K562 (cell line): Measurements from ENCODE around the gene MKS1. TPM values are rescaled to one million over a fixed set of nuclear protein-coding genes. Genes with fewer than 3 reads are reported as not detected.

ENCODE experiments used
- ARID1B ChIP-seq: fragments of 450-650 bp; IDR thresholded peaks from 2 replicates; pipeline ENCODE4 v1.6.1; 2016; ENCODE audit warnings: antibody characterized with exemption, mild to moderate bottlenecking, inconsistent platforms
- FOSL1 ChIP-seq: fragments of 200-800 bp; sonication (Bioruptor generic); conservative IDR thresholded peaks from 2 replicates; pipeline ENCODE4 v1.6.1; 2016; ENCODE audit warnings: missing genetic modification characterization, missing compliant biosample characterization
- HNRNPLL ChIP-seq: fragments of 200-400 bp; formaldehyde crosslinking; IDR thresholded peaks from 2 replicates; pipeline ENCODE4 v1.6.1; 2017; ENCODE audit warnings: low read length, low read depth, mild to moderate bottlenecking; ENCODE audit not compliant: poor library complexity, severe bottlenecking
- MYBL2 ChIP-seq, 2 experiments: fragments of 450-650 bp in 1 of 2; sonication (generic) in 1 of 2; formaldehyde crosslinking in 1 of 2; IDR thresholded peaks; 2 replicates each; pipeline versions ENCODE4 v1.6.1 to v1.8.1; 2017 to 2022; ENCODE audit warnings: borderline replicate concordance in 1 of 2, inconsistent platforms in 1 of 2, low read depth in 1 of 2, mild to moderate bottlenecking in 1 of 2, missing genetic modification reagents in 1 of 2, moderate library complexity in 1 of 2
- RBM15 ChIP-seq: fragments of 200-400 bp; formaldehyde crosslinking; IDR thresholded peaks from 2 replicates; pipeline ENCODE4 v1.6.1; 2018; ENCODE audit warnings: mild to moderate bottlenecking, low read length, moderate library complexity; ENCODE audit not compliant: insufficient read depth
- polyA plus RNA-seq, 8 experiments: library from polyadenylated mRNA; depleted of rRNA in 4 of 8; stranded (reverse) in 5 of 8; unstranded in 3 of 8; fragments of >200 nt; fragmentation: Nextera tagmentation in 2 of 8; fragmentation: Illumina TruSeq in 1 of 8; extraction: Ambion mirVana in 2 of 8; extraction: Trizol in 1 of 8; gene quantifications; 2 replicates each; pipeline versions ENCODE4 v1.2.1 to v1.2.3, GENCODE V29; 2011 to 2014; ENCODE audit warnings: inconsistent platforms in 1 of 8, missing spikeins in 1 of 8
- total RNA-seq, 7 experiments: library from RNA; depleted of rRNA in 6 of 7; stranded (reverse); fragments of >200 nt in 6 of 7; fragmentation: Illumina TruSeq in 2 of 7; extraction: Trizol in 2 of 7; gene quantifications; 2 replicates each; pipeline versions ENCODE4 v1.2.1 to v1.2.3, GENCODE V29; 2011 to 2021; ENCODE audit warnings: low replicate concordance in 1 of 7
- TF ChIP-seq, protein P1 (sequence below), 2 experiments: IDR thresholded peaks in 1 of 2; conservative IDR thresholded peaks in 1 of 2; 2 replicates each; pipeline ENCODE4 v1.6.1; 2016; ENCODE audit warnings: low read depth in 2 of 2, mild to moderate bottlenecking in 1 of 2, missing compliant biosample characterization in 1 of 2, missing genetic modification characterization in 1 of 2, moderate library complexity in 1 of 2
- TF ChIP-seq, protein P2 (sequence below): sonication (generic); formaldehyde crosslinking; IDR thresholded peaks from 2 replicates; pipeline ENCODE4 v1.8.0; 2022; ENCODE audit warnings: mild to moderate bottlenecking, missing genetic modification reagents

MKS1 gene
- total and polyA plus RNA-seq, 9 of the 15 experiments (the other 6 are each of a cell fraction or from before 2014, with no cell fraction given), result 16.3 to 31.0 (median 25.9) TPM

DNA sequence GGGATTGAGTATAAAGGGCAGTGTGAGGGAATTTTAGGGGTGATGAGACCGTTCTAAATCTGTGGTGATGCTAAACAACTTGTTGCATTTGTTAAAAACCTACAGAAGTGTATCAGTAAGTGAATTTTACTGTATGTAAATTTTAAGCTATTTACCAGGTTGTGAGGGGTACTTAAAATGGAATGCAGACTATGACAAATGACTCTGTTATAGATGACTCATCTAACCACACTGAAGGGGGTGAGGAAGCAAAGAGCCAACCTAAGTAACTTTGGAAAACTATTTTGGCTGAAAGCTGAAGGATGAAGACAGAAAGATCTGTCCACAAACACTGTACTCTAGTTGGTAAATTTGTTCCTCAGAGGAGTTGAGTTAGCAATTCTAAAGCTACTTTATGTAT lies 5.3 kb upstream of the MKS1 start (continued):
- TF ChIP-seq, protein P1, sequence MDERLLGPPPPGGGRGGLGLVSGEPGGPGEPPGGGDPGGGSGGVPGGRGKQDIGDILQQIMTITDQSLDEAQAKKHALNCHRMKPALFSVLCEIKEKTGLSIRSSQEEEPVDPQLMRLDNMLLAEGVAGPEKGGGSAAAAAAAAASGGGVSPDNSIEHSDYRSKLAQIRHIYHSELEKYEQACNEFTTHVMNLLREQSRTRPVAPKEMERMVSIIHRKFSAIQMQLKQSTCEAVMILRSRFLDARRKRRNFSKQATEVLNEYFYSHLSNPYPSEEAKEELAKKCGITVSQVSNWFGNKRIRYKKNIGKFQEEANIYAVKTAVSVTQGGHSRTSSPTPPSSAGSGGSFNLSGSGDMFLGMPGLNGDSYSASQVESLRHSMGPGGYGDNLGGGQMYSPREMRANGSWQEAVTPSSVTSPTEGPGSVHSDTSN (CRISPR knock-in tag; IDR thresholded peaks at IDR 0.05; ENCODE audit: low read depth), result peak; percentile 75; the same call in 1 of the 2 replicates
- TF ChIP-seq, protein P1 (tag; conservative IDR thresholded peaks at IDR 0.05; ENCODE audit: low read depth), result peak; percentile 77
- peak; percentile 94 for TF ChIP-seq FOSL1 (tag)
- no peak for TF ChIP-seq RBM15
- TF ChIP-seq ARID1B, result peak; percentile 61
- TF ChIP-seq MYBL2 (IDR thresholded peaks at IDR 0.05; ENCODE audit: low read depth), result no peak
- TF ChIP-seq MYBL2 (CRISPR knock-in tag; IDR thresholded peaks at IDR 0.05; ENCODE audit: borderline replicate concordance), result no peak
- TF ChIP-seq, protein P2, sequence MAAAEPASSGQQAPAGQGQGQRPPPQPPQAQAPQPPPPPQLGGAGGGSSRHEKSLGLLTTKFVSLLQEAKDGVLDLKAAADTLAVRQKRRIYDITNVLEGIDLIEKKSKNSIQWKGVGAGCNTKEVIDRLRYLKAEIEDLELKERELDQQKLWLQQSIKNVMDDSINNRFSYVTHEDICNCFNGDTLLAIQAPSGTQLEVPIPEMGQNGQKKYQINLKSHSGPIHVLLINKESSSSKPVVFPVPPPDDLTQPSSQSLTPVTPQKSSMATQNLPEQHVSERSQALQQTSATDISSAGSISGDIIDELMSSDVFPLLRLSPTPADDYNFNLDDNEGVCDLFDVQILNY (CRISPR knock-in tag), result no peak
- TF ChIP-seq HNRNPLL, result no peak
